ENCODE data around the gene TCHHL1.

The TCHHL1 gene

GRCh38 chr1:152089014-152089674 is at the start of gene TCHHL1:
Gene TCHHL1 (minus strand): TSS chr1:152089064. CDS start chr1:152088143, 921 bp downstream.
- DNase-seq (ENCODE audit: low read depth in 4 of 4, low spot score in 1 of 4), result no peak

DNA sequence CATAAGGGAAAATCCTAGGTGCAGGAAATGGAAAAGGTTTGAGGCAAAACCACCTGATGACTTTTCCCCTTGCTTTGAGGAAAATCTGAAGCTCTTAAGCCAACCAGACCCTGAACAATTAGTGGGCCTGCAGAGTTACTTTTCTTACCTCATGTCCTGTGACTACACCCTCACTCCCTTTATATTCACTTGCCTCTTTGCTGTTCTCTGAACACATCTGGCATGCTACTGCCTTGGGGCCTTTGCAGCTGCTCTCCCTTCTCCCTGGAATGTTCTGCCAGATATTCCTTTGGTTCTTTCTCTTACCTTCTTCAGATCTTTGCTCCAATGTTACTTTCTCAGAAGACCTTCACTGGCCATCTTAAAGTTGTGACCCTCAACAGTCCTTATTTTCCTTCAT is 48.4 kb upstream of the TCHHL1 start:
- DNase-seq (ENCODE audit: low read depth in 4 of 4, low spot score in 1 of 4), result no peak

GRCh38 chr1:152130186-152130585 is 41.3 kb upstream of the TCHHL1 start:
- DNase-seq (ENCODE audit: low read depth in 4 of 4, low spot score in 1 of 4), result no peak

DNA sequence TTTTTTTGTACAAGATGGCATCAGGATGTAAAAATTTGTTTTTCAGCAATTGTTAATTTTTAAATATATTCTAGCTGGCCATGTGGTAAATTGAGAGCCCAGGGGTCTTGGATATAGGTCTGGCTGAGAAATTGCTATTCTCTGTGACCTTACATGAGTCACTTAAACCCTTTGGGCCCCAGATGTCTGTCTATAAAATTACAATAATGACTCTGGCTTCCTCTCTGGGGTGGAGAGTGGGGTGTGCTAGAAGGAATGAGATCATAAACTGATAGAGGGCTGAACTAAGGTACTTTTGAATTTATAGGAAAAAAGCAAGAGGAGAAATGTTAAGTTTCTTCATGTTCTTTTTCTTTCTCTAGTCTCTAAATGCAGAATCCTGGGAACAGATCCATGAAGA is 38.8 kb upstream of the TCHHL1 start:
- DNase-seq (ENCODE audit: low read depth in 4 of 4, low spot score in 1 of 4), result no peak

GRCh38 chr1:152125834-152126443 is 37.1 kb upstream of the TCHHL1 start:
- DNase-seq (ENCODE audit: low read depth in 4 of 4, low spot score in 1 of 4), result no peak

- no peak for DNase-seq (ENCODE audit: low read depth in 4 of 4, low spot score in 1 of 4)
These were observed 30.1 kb upstream of the TCHHL1 start for GRCh38 chr1:152118915-152119314.

DNA sequence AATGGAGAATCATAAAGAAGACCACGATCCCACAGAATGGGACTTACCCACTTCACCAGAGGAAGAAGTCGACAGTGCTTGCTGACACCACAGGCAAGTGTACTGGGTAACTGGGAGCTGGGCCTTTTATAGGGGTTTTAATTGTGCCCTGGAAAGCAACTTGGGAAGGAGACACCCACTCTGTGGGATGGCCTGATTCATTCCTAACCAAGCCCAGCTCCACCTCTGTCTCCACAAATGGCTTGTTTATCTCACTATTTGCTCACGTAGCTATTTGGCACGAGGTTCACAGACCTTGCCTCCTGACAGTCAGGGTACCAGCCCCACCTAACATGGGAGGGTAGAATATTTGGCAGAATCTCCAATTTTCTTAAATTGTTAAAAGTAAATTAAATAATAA is 26.5 kb upstream of the TCHHL1 start, which contains the start of gene TCHH:
TSS of gene TCHH (minus strand) at position 101 of the 400 bp plus-strand sequence. CDS start 1,364 bp downstream, outside the sequence.
- DNase-seq (ENCODE audit: low read depth in 4 of 4, low spot score in 1 of 4), result no peak

GRCh38 chr1:152112885-152113432 is 24.1 kb upstream of the TCHHL1 start:
- DNase-seq (ENCODE audit: low read depth in 4 of 4, low spot score in 1 of 4), result no peak

GRCh38 chr1:152112101-152112884 is 23.4 kb upstream of the TCHHL1 start:
- no peak for DNase-seq (ENCODE audit: low read depth in 4 of 4, low spot score in 1 of 4)

GRCh38 chr1:152111515-152111968 is 22.7 kb upstream of the TCHHL1 start:
- no peak for DNase-seq (ENCODE audit: low read depth in 4 of 4, low spot score in 1 of 4)

GRCh38 chr1:152110860-152111514 is 22.1 kb upstream of the TCHHL1 start:
- no peak for DNase-seq (ENCODE audit: low read depth in 4 of 4, low spot score in 1 of 4)

- DNase-seq (ENCODE audit: low read depth in 4 of 4, low spot score in 1 of 4), result no peak
These were observed 21.5 kb upstream of the TCHHL1 start for GRCh38 chr1:152110365-152110859.

GRCh38 chr1:152109998-152110294 is 21.1 kb upstream of the TCHHL1 start:
- no peak for DNase-seq (ENCODE audit: low read depth in 4 of 4, low spot score in 1 of 4)

DNA sequence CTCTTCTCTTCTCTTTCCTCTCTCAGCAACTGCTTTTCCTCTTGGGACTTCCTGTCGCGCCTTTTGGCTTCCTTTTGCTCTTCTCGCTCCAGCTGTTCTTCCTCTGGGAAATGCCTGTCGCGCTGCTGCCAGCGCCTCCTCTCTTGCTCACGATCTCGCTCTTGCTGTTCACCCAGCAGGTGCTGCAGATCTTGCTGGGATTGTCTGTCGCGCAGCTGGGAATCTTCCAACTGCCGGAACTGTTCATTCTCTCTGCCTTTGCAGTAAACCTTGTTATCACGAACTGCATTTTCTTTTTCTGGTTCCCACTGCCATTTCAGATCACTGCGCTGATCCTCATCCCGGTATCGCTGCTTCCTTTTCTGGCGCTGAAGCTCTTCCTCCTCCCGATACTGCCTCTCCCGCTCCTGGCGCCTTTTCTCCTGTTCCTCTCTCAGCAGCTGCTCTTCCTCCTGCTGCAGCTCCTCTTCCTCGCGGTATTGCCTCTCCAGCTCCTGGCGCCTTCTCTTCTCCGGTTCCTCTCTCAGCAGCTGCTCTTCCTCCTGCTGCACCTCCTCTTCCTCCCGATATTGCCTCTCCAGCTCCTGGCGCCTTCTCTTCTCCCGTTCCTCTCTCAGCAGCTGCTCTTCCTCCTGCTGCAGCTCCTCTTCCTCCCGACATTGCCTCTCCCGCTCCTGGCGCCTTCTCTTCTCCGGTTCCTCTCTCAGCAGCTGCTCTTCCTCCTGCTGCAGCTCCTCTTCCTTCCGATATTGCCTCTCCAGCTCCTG is 20.6 kb upstream of the TCHHL1 start:
- DNase-seq (ENCODE audit: low read depth in 4 of 4, low spot score in 1 of 4), result no peak

- DNase-seq (ENCODE audit: low read depth in 4 of 4, low spot score in 1 of 4), result no peak
These were observed 20.0 kb upstream of the TCHHL1 start for GRCh38 chr1:152108882-152109222.

DNA sequence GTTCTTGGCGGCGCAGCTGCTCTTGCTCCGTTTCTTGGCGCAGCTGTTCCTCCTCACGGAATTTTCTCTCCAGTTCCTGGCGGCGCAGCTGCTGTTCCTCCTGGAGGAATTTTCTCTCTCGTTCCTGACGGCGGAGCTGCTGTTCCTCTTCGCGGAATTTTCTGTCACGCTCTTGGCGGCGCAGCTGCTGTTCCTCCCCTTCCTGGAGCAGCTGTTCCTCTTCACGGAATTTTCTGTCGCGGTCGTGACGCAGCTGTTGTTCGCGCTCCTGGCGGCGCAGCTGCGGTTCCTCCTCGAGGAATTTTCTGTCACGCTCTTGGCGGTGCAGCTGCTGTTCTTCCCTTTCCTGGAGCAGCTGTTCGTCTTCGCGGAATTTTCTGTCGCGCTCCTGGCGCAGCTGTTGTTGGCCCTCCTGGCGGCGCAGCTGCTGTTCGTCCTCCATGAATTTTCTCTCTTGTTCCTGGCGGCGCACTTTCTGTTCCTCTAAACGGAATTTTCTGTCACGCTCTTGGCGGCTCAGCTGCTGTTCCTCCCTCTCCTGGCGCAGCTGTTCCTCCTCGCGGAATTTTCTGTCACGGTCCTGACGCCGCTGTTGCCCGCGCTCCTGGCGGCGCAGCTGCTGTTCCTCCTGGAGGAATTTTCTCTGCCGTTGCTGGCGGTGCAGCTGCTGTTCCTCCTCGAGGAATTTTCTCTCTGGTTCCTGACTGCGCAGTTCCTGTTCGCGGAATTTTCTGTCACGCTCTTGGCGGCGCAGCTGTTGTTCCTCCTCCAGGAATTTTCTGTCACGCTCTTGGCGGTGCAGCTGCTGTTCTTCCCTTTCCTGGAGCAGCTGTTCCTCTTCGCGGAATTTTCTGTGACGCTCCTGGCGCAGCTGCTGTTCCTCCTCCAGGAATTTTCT is 19.4 kb upstream of the TCHHL1 start:
- DNase-seq (ENCODE audit: low read depth in 4 of 4, low spot score in 1 of 4), result no peak

DNA sequence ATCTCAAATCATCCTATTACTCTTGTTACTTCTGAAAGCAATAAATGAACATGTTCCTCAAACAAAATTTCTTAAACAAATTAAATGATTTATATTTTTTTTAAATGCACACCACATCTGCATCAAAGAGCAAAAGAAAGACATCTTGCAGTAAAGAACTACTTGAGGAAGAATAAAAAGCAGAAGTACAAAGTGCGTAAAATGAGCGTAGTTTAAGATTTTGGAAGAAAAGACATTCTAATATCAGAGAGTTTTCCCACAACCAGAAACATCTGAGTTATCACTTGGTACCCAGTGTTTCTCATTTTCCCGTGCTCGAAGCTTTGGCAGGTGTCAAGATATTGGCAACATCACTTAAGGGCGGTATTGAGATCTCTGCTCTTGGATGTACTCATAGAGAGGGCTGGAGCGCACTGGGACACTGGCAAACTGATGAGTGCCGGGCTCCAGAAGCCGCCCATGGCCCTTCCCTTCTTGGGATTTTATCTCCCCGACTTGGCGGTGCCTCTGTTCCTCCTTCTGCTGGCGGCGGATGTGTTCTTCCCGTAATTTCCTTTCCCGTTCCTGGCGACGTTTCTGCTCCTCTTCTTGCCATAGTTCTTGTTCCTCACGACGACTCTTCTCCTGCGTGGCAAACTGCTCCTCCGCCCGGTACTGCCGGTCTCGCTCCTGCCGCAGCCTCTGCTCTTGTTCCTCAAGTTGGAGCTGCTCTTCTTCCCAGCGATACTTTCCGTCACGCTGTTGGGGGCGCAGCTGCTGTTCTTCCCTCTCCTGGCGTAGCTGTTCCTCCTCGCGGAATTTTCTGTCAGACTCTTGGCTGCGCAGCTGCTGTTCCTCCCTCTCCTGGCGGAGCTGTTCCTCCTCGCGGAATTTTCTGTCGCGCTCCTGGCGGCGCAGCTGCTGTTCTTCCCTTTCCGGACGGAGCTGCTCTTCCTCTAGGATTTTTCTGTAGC is 18.4 kb upstream of the TCHHL1 start:
- DNase-seq (ENCODE audit: low read depth in 4 of 4, low spot score in 1 of 4), result no peak

DNA sequence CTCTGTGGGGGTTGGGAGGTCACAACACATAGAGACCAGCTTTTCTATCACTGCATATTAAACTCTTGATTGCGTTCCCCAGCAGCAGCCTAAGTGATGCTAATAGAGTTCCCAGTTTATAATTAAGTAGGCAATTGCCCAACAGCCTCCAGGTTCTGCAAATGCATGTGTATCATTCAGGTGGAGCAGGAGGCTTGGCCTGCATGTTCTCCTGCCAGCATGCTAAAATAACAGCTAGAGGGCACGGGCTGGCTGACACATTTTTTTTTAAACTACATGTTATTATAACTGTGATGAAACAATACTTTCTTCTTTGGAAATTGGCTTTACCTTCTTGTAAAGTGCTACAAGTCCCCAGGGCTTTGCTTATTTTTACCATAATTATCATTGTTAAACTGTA is 16.0 kb upstream of the TCHHL1 start:
- DNase-seq (ENCODE audit: low read depth in 4 of 4, low spot score in 1 of 4), result no peak
